Measurements from ENCODE around the gene TNNT2. TPM values are rescaled to one million over a fixed set of nuclear protein-coding genes. Genes with fewer than 3 reads are reported as not detected.

TNNT2 gene
- total and polyA plus RNA-seq, 2 donors (not counting 3 experiments of a cell fraction or from before 2014, with no cell fraction given), result not detected

DNA sequence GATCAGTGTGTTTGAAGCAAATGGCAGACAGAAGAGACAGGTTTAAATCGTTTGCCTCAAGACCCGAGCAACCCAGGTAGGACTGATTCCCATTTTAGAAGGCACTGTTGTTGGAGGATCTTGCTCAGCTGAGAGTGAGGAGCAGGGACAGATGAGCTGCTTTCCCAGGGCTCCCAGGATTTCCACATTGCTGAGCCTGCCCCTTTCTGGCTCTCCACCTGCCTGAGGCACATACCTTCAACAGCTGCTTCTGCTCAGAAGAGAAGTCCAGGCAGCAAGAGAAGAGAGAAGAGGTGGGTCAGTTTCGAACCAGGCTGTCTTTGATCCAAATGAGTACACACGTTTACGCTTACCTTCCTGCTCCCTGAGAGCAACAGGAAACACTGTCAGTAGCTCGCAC lies 5.7 kb downstream of the TNNT2 start:
- DNase-seq (ENCODE audit: low read depth, low spot score) (no peak), FAIRE-seq (no peak)
- no peaks in the 10 kb centered on the region for H4K20me1 ChIP-seq (replicated peaks; ENCODE audit: control insufficient read depth, extremely low read depth, insufficient read depth, low read length)
- no peaks in the 10 kb centered on the region for H3K36me3 ChIP-seq (ENCODE audit: control insufficient read depth in 2 of 2, extremely low read depth in 1 of 2, insufficient read depth in 2 of 2, low read length in 2 of 2)
- BruUV-seq (replicated peaks), result no TSS peak
- no peaks in the 10 kb centered on the region for H3K4me1 ChIP-seq (ENCODE audit: control insufficient read depth, extremely low read depth, insufficient read depth, low read length)
- H3K4me2 ChIP-seq (ENCODE audit: insufficient read depth, low read length), result no peak overlapping the region
- H2AFZ ChIP-seq (ENCODE audit: low read depth, low read length), result no peak overlapping the region
- TF ChIP-seq MYC (IDR thresholded peaks at IDR 0.05; ENCODE audit: low read depth, low read length) (no peak), EZH2 (IDR thresholded peaks at IDR 0.05; ENCODE audit: borderline replicate concordance, low read depth, low read length, severe bottlenecking) (no peak), JUN (IDR thresholded peaks at IDR 0.05; ENCODE audit: borderline replicate concordance, insufficient read depth, insufficient read length, low read depth) (no peak), POLR2A (IDR thresholded peaks at IDR 0.05; ENCODE audit: low read depth, low read length) (no peak), POLR2AphosphoS5 (IDR thresholded peaks at IDR 0.05; ENCODE audit: insufficient read depth, low read depth, low read length) (no peak), GATA2 (IDR thresholded peaks at IDR 0.05; ENCODE audit: insufficient read depth, insufficient read length, low read depth, low read length) (no peak), FOS (IDR thresholded peaks at IDR 0.05; ENCODE audit: borderline replicate concordance, insufficient read depth, low read length) (no peak)
- TF ChIP-seq, protein P1, sequence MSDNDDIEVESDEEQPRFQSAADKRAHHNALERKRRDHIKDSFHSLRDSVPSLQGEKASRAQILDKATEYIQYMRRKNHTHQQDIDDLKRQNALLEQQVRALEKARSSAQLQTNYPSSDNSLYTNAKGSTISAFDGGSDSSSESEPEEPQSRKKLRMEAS (IDR thresholded peaks at IDR 0.05; ENCODE audit: insufficient read depth, insufficient read length), result no peak
- TF ChIP-seq, protein P2, sequence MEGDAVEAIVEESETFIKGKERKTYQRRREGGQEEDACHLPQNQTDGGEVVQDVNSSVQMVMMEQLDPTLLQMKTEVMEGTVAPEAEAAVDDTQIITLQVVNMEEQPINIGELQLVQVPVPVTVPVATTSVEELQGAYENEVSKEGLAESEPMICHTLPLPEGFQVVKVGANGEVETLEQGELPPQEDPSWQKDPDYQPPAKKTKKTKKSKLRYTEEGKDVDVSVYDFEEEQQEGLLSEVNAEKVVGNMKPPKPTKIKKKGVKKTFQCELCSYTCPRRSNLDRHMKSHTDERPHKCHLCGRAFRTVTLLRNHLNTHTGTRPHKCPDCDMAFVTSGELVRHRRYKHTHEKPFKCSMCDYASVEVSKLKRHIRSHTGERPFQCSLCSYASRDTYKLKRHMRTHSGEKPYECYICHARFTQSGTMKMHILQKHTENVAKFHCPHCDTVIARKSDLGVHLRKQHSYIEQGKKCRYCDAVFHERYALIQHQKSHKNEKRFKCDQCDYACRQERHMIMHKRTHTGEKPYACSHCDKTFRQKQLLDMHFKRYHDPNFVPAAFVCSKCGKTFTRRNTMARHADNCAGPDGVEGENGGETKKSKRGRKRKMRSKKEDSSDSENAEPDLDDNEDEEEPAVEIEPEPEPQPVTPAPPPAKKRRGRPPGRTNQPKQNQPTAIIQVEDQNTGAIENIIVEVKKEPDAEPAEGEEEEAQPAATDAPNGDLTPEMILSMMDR (IDR thresholded peaks at IDR 0.05; ENCODE audit: extremely low read depth in 1 of 2, insufficient read depth in 1 of 2, low read depth in 1 of 2, low read length in 2 of 2), result no peak
- dilution Hi-C loops (cut with MboI; ENCODE audit: extremely low pct_ligation_motif_present, low sequenced_read_pairs) (no loop called here), intact Hi-C loops (cut with micrococcal nuclease) (no loop called here)
- no peaks in the 10 kb centered on the region for H3K9me1 ChIP-seq (replicated peaks; ENCODE audit: control insufficient read depth, extremely low read depth, insufficient read depth, low read length)
- H3K27me3 ChIP-seq (ENCODE audit: control insufficient read depth in 2 of 2, insufficient read depth in 2 of 2, low read length in 2 of 2), result peaks cover 9 to 15% of the 10 kb centered on the region in 2 experiments
- CTCF ChIA-PET, result interaction anchor here (1.0 to 2.4 kb wide), 3 partner anchors 8 to 25 kb away, joined by 3 to 8 read pairs (median 3); no protein-coding TSS in a partner anchor
- H3K27ac ChIP-seq (ENCODE audit: insufficient read depth, low read depth, low read length), result no peak overlapping the region
- no peak overlapping the region for H3K9ac ChIP-seq (replicated peaks; ENCODE audit: extremely low read depth, insufficient read depth, low read length)
- no peaks in the 10 kb centered on the region for H3K9me3 ChIP-seq (replicated peaks; ENCODE audit: control insufficient read depth, insufficient read depth, low read length)
- POLR2A ChIA-PET, result no interaction called here
- H3K4me3 ChIP-seq (replicated peaks in 1 of 3; ENCODE audit: insufficient read depth in 1 of 3, low read depth in 1 of 3, low read length in 3 of 3), result no peak overlapping the region
- H3K79me2 ChIP-seq (ENCODE audit: control insufficient read depth, insufficient read depth, low read length), result no peaks in the 10 kb centered on the region

Data from endothelial cell of umbilical vein (primary cell).